Urinary bladder (tissue), 4 donors: ENCODE data around the gene ZBTB24. TPM values are rescaled to one million over a fixed set of nuclear protein-coding genes. Genes with fewer than 3 reads are reported as not detected.
A peak's percentile ranks its signal among the peaks of the same experiment; 100 is the strongest.
"Not testable (repeated sequence)": the region's sequence is repeated elsewhere in the genome, so short reads cannot be mapped to it uniquely, and the experiment has no call there.

ENCODE experiments used
- DNase-seq: peaks from one replicate; pipeline ENCODE4 v3.0.0-alpha.2; 2015; ENCODE audit errors: extremely low spot score
- H3K27ac ChIP-seq: one replicate; pipeline ENCODE4 v1.5.1; 2013; ENCODE audit warnings: low read depth, mild to moderate bottlenecking, moderate library complexity
- H3K36me3 ChIP-seq: one replicate; pipeline ENCODE4 v1.6.1; 2013; ENCODE audit warnings: mild to moderate bottlenecking, moderate library complexity; ENCODE audit not compliant: insufficient read depth
- H3K4me1 ChIP-seq: one replicate; pipeline ENCODE4 v1.6.1; 2013; ENCODE audit warnings: mild to moderate bottlenecking, moderate library complexity; ENCODE audit not compliant: insufficient read depth
- H3K4me3 ChIP-seq: one replicate; pipeline ENCODE4 v1.5.1; 2013; ENCODE audit warnings: low read depth, low read length
- WGBS: extraction: QIAGEN DNeasy Blood & Tissue Kit; methylation state at CpG from one replicate; pipeline ENCODE4 v1.1.7; 2013; 5-methylcytosine and 5-hydroxymethylcytosine counted together
- polyA plus RNA-seq: library from polyadenylated mRNA; stranded (reverse); fragments of 200-250 nt; gene quantifications from one replicate; pipeline ENCODE4 v1.2.3, GENCODE V29; 2013
- total RNA-seq: library from RNA; depleted of rRNA; stranded (reverse); fragments of >200 nt; gene quantifications from one replicate; pipeline ENCODE4 v1.2.3, GENCODE V29; 2014
- donor health status: healthy with polysubstance abuse.
- donor health status: healthy.

Gene ZBTB24
- 12.0 TPM for total RNA-seq
- 4.3 TPM for polyA plus RNA-seq

DNA sequence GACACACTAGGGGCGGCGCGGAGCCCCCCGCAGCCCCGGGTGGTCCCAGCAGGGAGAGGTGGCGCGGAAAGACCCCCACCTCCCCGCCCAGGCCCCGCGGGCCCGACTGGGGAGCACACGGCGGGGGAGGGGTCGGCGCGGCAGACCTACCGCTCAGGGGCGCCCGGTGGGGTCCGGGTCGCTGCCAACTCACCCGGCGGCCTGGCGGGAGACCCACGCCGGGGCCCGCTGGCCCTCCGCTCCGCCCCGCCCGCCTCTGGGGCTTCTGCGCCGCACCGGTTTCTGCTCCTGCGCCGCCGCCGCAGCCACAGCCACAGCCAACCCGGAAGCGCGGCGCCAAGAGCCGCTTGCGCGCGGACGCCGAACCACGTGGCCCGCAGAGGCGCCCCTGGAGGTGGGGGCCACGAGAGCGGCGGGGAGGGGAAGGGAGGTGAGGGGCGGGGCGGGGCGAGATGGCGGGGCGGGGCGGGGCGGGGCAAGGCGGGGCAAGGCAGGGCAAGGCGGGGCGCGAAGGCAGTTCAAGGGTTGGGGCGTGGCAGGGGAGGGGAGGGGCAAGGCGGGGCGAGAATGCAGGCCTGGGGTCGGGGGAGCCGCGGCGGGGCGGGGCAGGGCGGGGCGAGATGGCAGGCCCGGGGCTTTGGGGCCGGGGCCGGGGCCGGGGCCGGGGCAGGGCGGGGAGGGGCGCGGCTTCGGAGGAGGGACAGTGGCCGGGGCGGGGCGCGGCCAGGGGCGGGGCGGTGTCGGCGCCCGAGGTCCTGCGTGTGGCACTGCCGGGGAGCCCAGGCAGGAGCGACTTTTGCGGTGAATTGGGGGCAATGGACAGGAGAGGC lies at the start of gene ZBTB24:
TSS of gene ZBTB24 (minus strand) at position 315 of the 830 bp plus-strand sequence. CDS start 1,193 bp downstream, outside the sequence.
- H3K4me3 ChIP-seq = peak within 1 kb of the TSS; percentile 100
- peak; percentile 42 for DNase-seq
- peaks cover 3% of the 10 kb centered on the region for H3K4me1 ChIP-seq
- WGBS = 2% methylated on average over 96 of the region's 97 CpGs
- H3K36me3 ChIP-seq = peaks cover 2% of the 10 kb centered on the region
- H3K27ac ChIP-seq = peak within 1 kb of the TSS; percentile 79

DNA sequence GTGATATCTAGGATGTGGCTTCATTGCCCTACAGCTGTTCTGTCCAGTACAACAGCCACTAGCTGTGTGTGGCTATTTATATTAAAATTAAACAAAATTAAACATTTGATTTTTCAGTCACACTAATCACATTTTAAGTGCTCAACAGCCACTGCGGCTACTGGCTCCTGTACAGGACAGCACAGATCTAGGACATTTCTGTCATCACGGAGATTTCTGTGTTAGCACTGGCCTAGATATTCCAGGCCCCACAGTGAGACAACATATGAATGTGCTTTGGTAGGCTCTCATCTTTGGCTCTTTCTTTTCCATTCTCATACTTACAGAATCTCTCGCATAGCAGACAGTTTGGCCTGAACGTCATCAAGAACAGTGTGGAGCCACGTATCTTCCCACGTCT lies 48.4 kb upstream of the ZBTB24 start:
- no peak overlapping the region for H3K4me3 ChIP-seq
- 81% methylated on average over 6 of the region's 6 CpGs for WGBS
- DNase-seq = no peak
- H3K27ac ChIP-seq = no peak overlapping the region
- no peaks in the 10 kb centered on the region for H3K4me1 ChIP-seq
- no peaks in the 10 kb centered on the region for H3K36me3 ChIP-seq

DNA sequence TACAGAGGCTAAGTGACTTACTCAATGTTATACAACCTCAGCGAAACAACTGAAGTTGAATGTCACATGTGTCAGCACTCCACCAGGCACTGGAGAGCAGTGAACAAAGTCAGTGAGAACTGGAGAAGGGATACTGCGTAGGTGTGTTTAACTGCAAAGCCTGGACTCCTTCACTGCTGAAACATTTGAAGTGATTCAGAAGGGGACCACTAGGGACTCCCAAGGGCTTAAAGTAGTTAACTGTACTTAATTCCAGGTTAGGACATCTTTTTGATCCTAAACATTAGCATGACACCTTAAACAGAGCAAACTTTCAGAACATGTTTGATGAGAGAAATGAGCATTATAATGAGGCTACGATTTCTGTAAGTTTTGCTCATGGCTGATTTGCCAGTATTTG lies 45.0 kb upstream of the ZBTB24 start:
- WGBS = 80% methylated on average over 3 of the region's 3 CpGs
- no peak for DNase-seq

DNA sequence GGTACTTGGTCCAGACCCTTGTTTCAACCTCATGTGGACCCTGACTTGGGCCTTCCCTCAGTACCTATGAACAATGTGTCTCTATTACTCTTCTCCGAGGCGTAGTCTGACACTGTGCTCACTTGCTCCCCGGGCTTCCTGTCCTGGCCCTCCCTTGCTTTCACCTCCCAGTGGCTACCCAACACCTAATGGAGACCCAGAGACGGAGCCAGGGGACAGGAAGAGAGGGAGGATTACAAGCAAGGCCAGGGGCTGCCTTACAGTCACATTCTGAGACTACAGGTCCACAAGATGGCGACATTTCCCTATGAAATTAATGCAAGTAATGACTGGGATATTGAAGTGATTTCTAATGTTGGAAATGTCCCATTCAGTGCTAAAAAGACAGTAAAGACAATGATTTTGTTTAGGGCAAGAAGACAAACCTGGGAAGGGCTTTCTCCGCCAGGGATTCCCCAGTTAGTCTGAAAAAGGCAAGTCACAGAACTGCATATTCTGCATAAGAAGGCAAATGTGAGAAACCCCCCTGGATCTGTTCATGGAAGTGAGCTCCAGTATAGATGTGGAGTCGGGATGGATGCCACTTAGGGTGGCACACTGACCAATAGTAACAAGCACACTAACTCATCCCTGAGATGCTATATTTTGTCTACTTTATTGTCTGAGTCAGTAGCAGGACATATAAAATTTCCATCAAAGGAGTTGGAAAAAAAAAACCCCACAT lies 44.0 kb upstream of the ZBTB24 start:
- DNase-seq = peak; percentile 20
- WGBS = 52% methylated on average over 7 of the region's 7 CpGs
- Histone ChIP-seq H3K4me3 (no peak overlapping the region), H3K4me1 (no peaks in the 10 kb centered on the region), H3K27ac (no peak overlapping the region), H3K36me3 (no peaks in the 10 kb centered on the region)

More for the DNA sequence above, 45.0 kb upstream of the ZBTB24 start:
- Histone ChIP-seq H3K27ac (no peak overlapping the region), H3K4me3 (no peak overlapping the region), H3K4me1 (no peaks in the 10 kb centered on the region), H3K36me3 (no peaks in the 10 kb centered on the region)

DNA sequence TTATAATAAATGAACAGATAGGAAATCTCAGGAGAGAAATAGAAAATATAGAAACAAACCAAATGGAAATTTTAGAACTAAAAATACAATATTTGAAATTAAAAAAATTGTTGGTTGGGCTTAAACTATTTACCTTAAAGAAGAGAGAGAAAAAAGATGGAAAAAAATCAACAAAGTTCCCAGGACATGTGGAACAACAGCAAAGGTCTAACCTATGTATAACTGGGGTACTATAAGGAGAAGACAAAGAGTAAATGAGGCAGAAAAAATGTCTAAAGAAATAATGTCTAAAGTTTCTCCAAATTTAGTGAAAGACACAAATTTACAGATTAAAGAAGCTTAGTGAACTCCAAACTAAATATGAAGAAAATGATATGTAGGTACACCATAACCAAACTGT lies 41.1 kb upstream of the ZBTB24 start:
- Histone ChIP-seq H3K27ac (no peak overlapping the region), H3K4me3 (no peak overlapping the region), H3K4me1 (no peaks in the 10 kb centered on the region), H3K36me3 (no peaks in the 10 kb centered on the region)
- no peak for DNase-seq

DNA sequence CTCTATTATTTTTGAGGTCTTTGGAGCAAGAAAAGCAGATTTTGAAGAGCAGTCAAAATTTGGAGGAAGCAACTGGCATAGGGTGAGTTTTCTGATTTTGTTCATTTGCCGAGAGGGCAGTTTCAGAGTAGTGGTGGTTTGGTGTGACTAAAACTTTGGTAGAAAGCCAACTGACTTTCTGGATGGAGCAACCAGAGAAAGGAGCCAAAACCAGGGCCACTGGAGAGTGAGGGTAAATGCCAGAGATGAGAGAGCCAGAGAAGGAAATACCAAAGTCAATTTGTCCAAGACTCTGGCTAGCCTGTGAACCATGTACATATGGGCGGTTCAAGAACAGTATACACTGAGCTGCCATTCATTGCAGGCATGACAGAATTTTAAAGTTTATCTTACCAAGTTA lies 40.5 kb upstream of the ZBTB24 start:
- H3K27ac ChIP-seq = no peak overlapping the region
- DNase-seq = no peak
- H3K4me3 ChIP-seq = no peak overlapping the region
- H3K36me3 ChIP-seq = no peaks in the 10 kb centered on the region
- H3K4me1 ChIP-seq = no peaks in the 10 kb centered on the region
- 78% methylated on average over 2 of the region's 2 CpGs for WGBS

DNA sequence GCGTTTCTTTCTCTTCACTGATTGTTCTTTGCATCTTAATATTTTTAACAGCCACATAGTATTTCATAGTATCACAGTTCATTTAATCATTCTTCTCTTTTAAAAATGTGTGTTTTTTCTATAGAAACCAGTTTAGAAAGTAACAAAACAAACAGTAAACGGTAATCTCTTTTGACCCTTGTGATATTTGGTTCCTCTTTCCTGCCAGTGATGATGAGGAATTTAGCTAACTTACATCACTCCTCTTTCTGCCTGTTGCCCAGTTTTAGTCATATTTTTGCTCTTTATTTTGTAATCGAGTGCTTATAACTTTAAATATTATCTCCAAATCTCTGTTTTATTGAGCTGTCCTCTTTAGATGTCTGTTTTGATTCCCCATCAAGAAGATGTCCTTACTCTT lies 38.1 kb upstream of the ZBTB24 start:
- DNase-seq = no peak
- 62% methylated on average over 3 of the region's 3 CpGs for WGBS

DNA sequence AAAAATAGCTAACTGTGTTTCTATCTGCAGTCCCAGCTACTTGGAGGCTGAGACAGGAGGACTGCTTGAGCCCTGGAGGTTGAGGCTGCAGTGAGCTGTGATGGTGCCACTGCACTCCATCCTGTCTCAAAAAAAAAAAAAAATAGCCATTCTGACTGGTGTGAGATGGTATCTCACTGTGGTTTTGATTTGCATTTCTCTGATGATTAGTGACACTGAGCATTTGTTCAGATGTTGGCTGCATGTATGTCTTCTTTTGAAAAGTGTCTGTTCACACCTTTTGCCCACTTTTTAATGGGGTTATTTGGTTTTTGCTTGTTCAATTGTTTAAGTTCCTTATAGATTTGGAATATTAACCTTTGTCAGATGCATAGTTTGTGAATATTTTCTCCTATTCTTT lies 36.6 kb upstream of the ZBTB24 start:
- not testable (repeated sequence) for H3K4me1 ChIP-seq, H3K4me3 ChIP-seq, H3K36me3 ChIP-seq, H3K27ac ChIP-seq, DNase-seq

More for the DNA sequence above, 38.1 kb upstream of the ZBTB24 start:
- H3K36me3 ChIP-seq = no peaks in the 10 kb centered on the region
- no peak overlapping the region for H3K27ac ChIP-seq
- no peak overlapping the region for H3K4me3 ChIP-seq
- no peaks in the 10 kb centered on the region for H3K4me1 ChIP-seq

DNA sequence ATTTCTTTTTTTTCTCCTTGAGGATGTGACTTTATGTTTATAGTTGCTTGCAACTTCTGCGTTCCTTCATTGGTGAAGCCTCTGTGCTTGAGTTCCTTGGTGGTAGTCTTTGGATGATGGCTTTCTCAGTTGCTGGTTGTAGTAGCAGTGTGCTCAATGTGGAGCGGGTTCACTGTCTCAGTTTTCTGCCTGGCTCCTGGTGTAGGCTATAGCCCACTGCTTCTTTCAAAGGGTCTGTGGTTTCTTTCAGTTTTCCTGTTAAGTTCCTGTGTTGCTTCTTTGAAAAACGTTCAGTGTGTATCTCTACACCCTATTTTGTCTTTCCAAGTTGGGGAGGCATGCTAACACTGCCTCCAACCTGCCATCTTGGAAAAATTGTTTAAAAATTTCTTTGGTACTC lies 33.9 kb upstream of the ZBTB24 start:
- Histone ChIP-seq H3K4me1 (no peaks in the 10 kb centered on the region), H3K36me3 (no peaks in the 10 kb centered on the region), H3K27ac (no peak overlapping the region), H3K4me3 (no peak overlapping the region)
- no peak for DNase-seq
- 75% methylated on average over 3 of the region's 3 CpGs for WGBS

DNA sequence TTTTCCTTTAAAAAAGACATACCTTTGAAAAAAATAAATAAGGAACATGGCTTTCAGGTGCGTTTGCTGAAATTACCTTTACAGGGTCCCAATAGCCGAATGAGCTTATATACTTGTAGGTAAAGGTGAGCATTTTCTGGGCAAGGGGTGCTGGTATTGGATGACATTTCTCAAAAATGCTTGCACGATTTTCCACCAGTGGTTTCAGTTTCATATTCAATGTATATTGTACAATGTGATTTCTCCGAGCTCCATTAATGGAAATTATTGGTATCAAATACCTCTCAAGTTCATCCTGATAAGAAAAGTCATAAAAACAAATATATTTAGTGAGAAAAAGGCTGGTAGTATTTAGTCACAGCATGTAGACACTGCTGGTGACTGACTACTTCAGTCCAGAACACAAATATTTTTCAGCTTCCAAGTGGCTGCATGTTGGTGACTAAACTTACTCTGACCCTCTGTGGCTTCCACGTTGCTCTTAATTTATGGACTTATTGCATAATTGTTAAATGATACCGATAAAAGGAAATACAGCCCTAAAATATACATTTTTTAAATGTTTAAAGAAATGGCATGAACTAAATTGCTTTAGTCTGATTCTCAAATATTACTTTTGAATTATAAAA lies 32.9 kb upstream of the ZBTB24 start:
- 44% methylated on average over 6 of the region's 6 CpGs for WGBS
- no peaks in the 10 kb centered on the region for H3K4me1 ChIP-seq
- no peaks in the 10 kb centered on the region for H3K36me3 ChIP-seq
- H3K4me3 ChIP-seq = no peak overlapping the region
- no peak for DNase-seq
- H3K27ac ChIP-seq = no peak overlapping the region

DNA sequence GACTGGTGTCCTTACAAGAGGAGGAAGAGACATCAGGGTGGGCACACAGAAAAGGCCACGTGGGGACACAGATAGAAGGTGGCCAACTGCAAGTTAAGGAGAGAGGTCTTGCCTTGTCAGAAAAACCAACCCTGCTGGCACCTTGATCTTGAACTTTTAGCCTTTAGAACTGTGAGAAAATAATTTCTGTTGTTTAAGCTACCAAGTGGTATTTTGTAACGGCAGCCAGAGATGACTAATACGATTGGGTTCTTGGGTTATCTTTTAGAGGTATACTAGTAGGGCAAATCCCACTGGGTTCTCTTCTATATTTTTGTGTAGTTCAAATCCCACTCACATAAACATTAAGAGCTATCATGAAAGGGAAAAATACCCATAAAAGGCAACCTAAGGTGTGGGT lies 31.9 kb upstream of the ZBTB24 start:
- H3K4me3 ChIP-seq = no peak overlapping the region
- H3K4me1 ChIP-seq = no peaks in the 10 kb centered on the region
- 66% methylated on average over 3 of the region's 3 CpGs for WGBS
- no peak overlapping the region for H3K27ac ChIP-seq
- H3K36me3 ChIP-seq = no peaks in the 10 kb centered on the region
- no peak for DNase-seq

DNA sequence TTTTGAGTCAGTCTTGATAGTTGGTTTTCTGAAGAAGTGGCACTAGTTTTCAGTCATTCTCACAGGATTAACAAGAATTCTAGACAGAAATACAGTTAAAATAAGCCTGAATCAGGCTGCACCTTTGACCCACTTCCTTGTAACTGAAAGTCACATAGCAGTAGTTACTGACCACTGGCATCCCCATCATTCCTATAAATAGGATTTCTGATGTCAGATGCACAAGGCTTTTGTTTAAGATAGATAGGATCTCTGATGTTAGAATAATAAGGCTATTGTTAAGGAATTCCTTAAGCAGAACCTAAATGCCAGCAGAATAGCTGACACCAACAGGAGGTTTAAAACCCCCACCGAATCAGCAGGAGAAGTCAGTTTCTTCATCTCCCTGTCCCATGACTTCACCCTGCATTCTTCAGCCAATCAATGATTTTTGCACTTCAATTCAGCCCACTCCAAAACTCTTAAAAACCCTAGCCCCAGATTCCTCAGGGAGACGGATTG lies 30.6 kb upstream of the ZBTB24 start:
- no peak overlapping the region for H3K27ac ChIP-seq
- no peaks in the 10 kb centered on the region for H3K4me1 ChIP-seq
- no peak overlapping the region for H3K4me3 ChIP-seq
- no peaks in the 10 kb centered on the region for H3K36me3 ChIP-seq
- WGBS = 68% methylated on average over 2 of the region's 2 CpGs
- no peak for DNase-seq

DNA sequence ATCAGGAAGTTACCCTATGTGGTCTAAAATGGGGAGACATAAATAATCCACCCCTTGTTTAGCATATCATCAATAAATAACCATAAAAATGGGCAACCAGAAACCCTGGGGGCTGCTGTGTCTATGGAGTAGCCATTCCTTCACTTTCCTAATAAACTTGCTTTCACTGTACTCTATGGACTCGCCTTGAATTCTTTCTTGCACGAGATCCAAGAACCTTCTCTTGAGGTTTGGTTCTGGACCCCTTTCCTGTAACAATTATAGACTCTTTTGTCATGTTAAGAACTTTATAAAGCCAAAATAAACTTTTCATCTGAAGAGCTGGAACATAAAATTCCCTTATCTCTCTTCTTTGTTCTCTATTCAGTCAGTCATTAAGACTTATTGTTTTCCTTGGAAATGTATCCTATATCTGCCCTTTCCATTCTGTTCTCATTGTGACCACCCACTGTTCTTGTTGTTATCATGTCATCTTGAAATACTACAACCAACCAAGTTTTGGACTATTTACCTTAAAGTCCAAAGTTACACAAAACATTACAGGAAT lies 29.3 kb upstream of the ZBTB24 start:
- Histone ChIP-seq H3K27ac (no peak overlapping the region), H3K4me3 (no peak overlapping the region), H3K36me3 (no peaks in the 10 kb centered on the region), H3K4me1 (no peaks in the 10 kb centered on the region)
- DNase-seq = no peak
- WGBS = 77% methylated on average over 2 of the region's 2 CpGs
